ENCODE data around the gene SNAP29.

GRCh38 chr22:20889904-20890540 lies 31.2 kb downstream of the SNAP29 start:
- TF ChIP-seq POLR2AphosphoS5 (IDR thresholded peaks at IDR 0.05) (no peak), POLR2A (IDR thresholded peaks at IDR 0.05) (no peak), EP300 (IDR thresholded peaks at IDR 0.05) (no peak)
- TF ChIP-seq, protein P1, sequence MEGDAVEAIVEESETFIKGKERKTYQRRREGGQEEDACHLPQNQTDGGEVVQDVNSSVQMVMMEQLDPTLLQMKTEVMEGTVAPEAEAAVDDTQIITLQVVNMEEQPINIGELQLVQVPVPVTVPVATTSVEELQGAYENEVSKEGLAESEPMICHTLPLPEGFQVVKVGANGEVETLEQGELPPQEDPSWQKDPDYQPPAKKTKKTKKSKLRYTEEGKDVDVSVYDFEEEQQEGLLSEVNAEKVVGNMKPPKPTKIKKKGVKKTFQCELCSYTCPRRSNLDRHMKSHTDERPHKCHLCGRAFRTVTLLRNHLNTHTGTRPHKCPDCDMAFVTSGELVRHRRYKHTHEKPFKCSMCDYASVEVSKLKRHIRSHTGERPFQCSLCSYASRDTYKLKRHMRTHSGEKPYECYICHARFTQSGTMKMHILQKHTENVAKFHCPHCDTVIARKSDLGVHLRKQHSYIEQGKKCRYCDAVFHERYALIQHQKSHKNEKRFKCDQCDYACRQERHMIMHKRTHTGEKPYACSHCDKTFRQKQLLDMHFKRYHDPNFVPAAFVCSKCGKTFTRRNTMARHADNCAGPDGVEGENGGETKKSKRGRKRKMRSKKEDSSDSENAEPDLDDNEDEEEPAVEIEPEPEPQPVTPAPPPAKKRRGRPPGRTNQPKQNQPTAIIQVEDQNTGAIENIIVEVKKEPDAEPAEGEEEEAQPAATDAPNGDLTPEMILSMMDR (IDR thresholded peaks at IDR 0.05): no peak

All from stomach (tissue), 4 donors.